ENCODE data around the gene PRR23E. TPM values are rescaled to one million over a fixed set of nuclear protein-coding genes. Genes with fewer than 3 reads are reported as not detected.

PRR23E gene
- total RNA-seq, 1 donor from 2014 or later = not detected

- DNase-seq (ENCODE audit: extremely low spot score, unreplicated experiment) = peak; percentile 65
- H3K27ac Mint-ChIP-seq (ENCODE audit: unreplicated experiment) = no peak overlapping the region
- H3K4me1 Mint-ChIP-seq (ENCODE audit: unreplicated experiment) = no peaks in the 10 kb centered on the region
- no peaks in the 10 kb centered on the region for H3K36me3 Mint-ChIP-seq (ENCODE audit: unreplicated experiment)
- no peak overlapping the region for H3K4me3 Mint-ChIP-seq (ENCODE audit: unreplicated experiment)
- peaks cover 7% of the 10 kb centered on the region for H3K9me3 Mint-ChIP-seq (ENCODE audit: unreplicated experiment)
- peaks cover 10% of the 10 kb centered on the region for H3K27me3 Mint-ChIP-seq (ENCODE audit: unreplicated experiment)
- no peak for TF ChIP-seq CTCF (IDR thresholded peaks at IDR 0.05)
Observed at GRCh38 chr3:127220497-127220896, 27.6 kb downstream of the PRR23E start.

GRCh38 chr3:127221037-127221436 lies 28.1 kb downstream of the PRR23E start:
- peaks cover 15% of the 10 kb centered on the region for H3K27me3 Mint-ChIP-seq (ENCODE audit: unreplicated experiment)
- H3K4me3 Mint-ChIP-seq (ENCODE audit: unreplicated experiment) = no peak overlapping the region
- TF ChIP-seq CTCF (IDR thresholded peaks at IDR 0.05) = no peak
- peaks cover 10% of the 10 kb centered on the region for H3K9me3 Mint-ChIP-seq (ENCODE audit: unreplicated experiment)
- H3K27ac Mint-ChIP-seq (ENCODE audit: unreplicated experiment) = no peak overlapping the region
- peak; percentile 65 for DNase-seq (ENCODE audit: extremely low spot score, unreplicated experiment)
- H3K36me3 Mint-ChIP-seq (ENCODE audit: unreplicated experiment) = no peaks in the 10 kb centered on the region
- no peaks in the 10 kb centered on the region for H3K4me1 Mint-ChIP-seq (ENCODE audit: unreplicated experiment)

- Mint-ChIP-seq H3K36me3 (ENCODE audit: unreplicated experiment) (no peaks in the 10 kb centered on the region), H3K9me3 (ENCODE audit: unreplicated experiment) (peaks cover 10% of the 10 kb centered on the region), H3K4me3 (ENCODE audit: unreplicated experiment) (no peak overlapping the region), H3K4me1 (ENCODE audit: unreplicated experiment) (no peaks in the 10 kb centered on the region), H3K27ac (ENCODE audit: unreplicated experiment) (no peak overlapping the region), H3K27me3 (ENCODE audit: unreplicated experiment) (peaks cover 20% of the 10 kb centered on the region)
- no peak for DNase-seq (ENCODE audit: extremely low spot score, unreplicated experiment)
- TF ChIP-seq CTCF (IDR thresholded peaks at IDR 0.05) = no peak
Observed at GRCh38 chr3:127221446-127222035, 28.6 kb downstream of the PRR23E start.

GRCh38 chr3:127222163-127222562 lies 29.2 kb downstream of the PRR23E start:
- Mint-ChIP-seq H3K9me3 (ENCODE audit: unreplicated experiment) (peaks cover 10% of the 10 kb centered on the region), H3K27me3 (ENCODE audit: unreplicated experiment) (peaks cover 20% of the 10 kb centered on the region), H3K27ac (ENCODE audit: unreplicated experiment) (no peak overlapping the region), H3K4me3 (ENCODE audit: unreplicated experiment) (no peak overlapping the region), H3K36me3 (ENCODE audit: unreplicated experiment) (no peaks in the 10 kb centered on the region), H3K4me1 (ENCODE audit: unreplicated experiment) (no peaks in the 10 kb centered on the region)
- no peak for TF ChIP-seq CTCF (IDR thresholded peaks at IDR 0.05)
- no peak for DNase-seq (ENCODE audit: extremely low spot score, unreplicated experiment)

GRCh38 chr3:127222664-127223063 lies 29.7 kb downstream of the PRR23E start:
- TF ChIP-seq CTCF (IDR thresholded peaks at IDR 0.05) = no peak
- H3K9me3 Mint-ChIP-seq (ENCODE audit: unreplicated experiment) = peaks cover 10% of the 10 kb centered on the region
- H3K27me3 Mint-ChIP-seq (ENCODE audit: unreplicated experiment) = peaks cover 20% of the 10 kb centered on the region
- no peak for DNase-seq (ENCODE audit: extremely low spot score, unreplicated experiment)
- H3K4me1 Mint-ChIP-seq (ENCODE audit: unreplicated experiment) = no peaks in the 10 kb centered on the region
- no peaks in the 10 kb centered on the region for H3K36me3 Mint-ChIP-seq (ENCODE audit: unreplicated experiment)
- H3K27ac Mint-ChIP-seq (ENCODE audit: unreplicated experiment) = no peak overlapping the region
- no peak overlapping the region for H3K4me3 Mint-ChIP-seq (ENCODE audit: unreplicated experiment)

Measured in osteocyte (in vitro differentiated cells).